ENCODE results near the gene HSPB1.

The HSPB1 gene

DNA sequence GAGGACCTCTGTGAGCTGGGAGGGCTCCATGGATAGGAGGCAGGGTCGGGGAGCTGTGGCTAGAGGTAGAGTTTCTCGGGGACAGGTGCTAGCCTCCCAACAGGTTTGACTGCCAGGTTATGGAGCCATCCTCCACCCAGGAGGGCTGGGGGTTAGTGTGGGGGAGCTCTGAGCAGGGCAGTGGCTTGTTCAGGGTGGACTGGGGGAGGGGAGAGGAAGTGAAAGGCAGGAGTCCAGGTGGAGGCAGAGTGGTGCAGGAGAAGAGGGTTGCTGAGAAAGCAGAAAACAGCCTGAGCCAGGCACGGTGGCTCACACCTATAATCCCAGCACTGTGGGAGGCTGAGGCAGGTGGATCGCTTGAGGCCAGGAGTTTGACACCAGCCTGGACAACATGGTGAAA lies 40.5 kb upstream of the HSPB1 start:
- DNase-seq (ENCODE audit: low read depth in 2 of 2) = no peak
- TF ChIP-seq, protein P1, sequence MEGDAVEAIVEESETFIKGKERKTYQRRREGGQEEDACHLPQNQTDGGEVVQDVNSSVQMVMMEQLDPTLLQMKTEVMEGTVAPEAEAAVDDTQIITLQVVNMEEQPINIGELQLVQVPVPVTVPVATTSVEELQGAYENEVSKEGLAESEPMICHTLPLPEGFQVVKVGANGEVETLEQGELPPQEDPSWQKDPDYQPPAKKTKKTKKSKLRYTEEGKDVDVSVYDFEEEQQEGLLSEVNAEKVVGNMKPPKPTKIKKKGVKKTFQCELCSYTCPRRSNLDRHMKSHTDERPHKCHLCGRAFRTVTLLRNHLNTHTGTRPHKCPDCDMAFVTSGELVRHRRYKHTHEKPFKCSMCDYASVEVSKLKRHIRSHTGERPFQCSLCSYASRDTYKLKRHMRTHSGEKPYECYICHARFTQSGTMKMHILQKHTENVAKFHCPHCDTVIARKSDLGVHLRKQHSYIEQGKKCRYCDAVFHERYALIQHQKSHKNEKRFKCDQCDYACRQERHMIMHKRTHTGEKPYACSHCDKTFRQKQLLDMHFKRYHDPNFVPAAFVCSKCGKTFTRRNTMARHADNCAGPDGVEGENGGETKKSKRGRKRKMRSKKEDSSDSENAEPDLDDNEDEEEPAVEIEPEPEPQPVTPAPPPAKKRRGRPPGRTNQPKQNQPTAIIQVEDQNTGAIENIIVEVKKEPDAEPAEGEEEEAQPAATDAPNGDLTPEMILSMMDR (IDR thresholded peaks at IDR 0.05; ENCODE audit: low read depth, low read length) = no peak
- H3K4me3 ChIP-seq (replicated peaks in 1 of 2; ENCODE audit: low read depth in 2 of 2, low read length in 2 of 2) = no peak overlapping the region

DNA sequence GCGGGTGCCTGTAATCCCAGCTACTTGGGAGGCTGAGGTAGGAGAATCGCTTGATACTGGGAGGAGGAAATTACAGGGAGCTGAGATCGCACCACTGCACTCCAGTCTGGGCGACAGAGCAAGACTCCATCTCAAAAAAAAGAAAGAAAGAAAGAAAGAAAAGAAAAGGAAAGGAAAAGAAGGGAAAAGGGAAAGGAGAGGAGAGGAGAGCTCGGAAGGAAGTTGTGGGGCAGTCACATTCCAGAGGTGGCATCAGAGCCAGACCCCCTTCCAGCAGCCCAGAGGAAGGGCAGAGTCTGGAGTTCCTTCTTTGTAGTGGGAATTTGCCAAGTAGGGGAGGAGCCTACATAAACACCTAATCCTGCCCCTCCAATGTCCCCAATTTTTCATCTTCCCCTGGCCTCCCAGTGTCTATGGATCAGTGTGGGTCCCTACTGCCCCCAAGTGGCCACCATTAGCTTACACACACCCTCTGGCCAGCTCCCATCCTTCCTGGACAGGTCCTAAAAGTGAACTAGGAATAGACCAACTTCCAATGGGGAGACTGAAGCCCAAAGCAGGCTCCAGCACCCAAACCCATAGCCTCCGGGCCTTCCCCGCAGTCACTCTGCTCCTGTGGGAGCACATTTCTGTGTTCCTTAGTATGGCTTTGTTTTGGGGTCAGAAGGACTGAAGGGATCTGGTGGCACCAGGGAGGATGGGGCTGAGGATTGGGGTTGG lies 39.6 kb upstream of the HSPB1 start:
- H3K4me3 ChIP-seq (replicated peaks in 1 of 2; ENCODE audit: low read depth in 2 of 2, low read length in 2 of 2) = no peak overlapping the region
- peak; percentile 72 to 75 for DNase-seq (ENCODE audit: low read depth in 2 of 2)
- TF ChIP-seq, protein P1 (IDR thresholded peaks at IDR 0.05; ENCODE audit: low read depth, low read length) = peak; percentile 91

DNA sequence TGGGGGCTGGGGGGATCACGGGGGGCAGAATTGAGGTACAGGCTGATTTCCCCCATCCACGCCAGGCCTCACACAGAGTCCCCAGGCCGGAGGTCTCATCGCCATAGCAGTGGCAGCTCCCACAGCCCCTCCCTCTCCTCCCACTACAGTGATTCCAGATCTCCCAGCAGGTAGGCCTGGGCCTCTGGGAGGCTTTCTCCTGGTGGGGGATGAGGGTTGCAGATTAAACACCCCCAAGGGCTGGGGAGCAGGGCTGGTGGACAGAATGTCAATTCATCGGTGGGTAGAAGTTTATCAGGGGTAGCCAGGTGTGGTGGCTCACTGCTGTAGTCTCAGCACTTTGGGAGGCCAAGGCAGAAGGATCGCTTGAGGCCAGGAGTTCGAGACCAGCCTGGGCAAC lies 37.2 kb upstream of the HSPB1 start:
- no peak for DNase-seq (ENCODE audit: low read depth in 2 of 2)
- H3K4me3 ChIP-seq (replicated peaks in 1 of 2; ENCODE audit: low read depth in 2 of 2, low read length in 2 of 2) = no peak overlapping the region
- TF ChIP-seq, protein P1 (IDR thresholded peaks at IDR 0.05; ENCODE audit: low read depth, low read length) = no peak

DNA sequence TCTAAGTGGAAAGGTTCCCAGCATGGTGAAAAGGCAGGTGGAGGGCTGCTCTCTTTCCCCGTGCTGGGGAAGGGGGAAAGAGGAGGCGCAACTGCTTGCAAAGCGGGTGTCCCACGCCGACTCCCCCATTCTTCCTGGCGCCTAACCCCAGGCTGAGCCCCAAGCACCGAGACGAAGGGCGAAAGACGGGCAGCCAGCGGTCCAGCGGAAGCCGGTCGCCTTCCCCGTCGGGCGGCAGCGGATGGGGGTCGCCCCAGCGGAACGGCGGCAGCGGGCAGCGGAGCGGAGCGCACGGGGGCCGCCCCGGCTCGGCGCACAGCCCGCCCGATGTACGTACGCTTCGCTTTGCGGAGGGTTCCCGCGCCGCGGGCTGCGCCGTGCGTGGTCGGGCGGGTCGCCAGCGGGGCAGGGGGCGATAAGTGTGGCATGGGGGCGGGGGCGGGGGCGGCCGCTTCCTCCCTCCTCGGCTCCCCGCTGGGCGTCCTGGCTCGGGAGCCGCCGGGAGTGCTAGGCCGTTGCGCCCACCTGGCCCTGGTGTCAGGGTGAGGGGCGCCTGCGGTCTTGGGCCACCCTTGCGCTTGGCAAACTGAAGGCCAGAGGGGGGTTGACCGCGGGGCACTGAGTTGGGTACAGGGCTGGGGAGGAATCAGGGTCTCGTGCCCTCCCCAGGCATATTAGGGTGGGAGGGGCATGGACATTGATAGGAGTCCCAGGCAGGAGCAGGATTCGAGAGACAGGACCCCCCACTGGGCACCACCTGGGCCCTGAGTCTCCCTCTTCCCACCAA lies 35.2 kb upstream of the HSPB1 start:
- no peak for DNase-seq (ENCODE audit: low read depth in 2 of 2)
- TF ChIP-seq, protein P1 (IDR thresholded peaks at IDR 0.05; ENCODE audit: low read depth, low read length) = no peak
- peak overlapping the region in 1 of 2 donors; percentile 19 for H3K4me3 ChIP-seq (replicated peaks in 1 of 2; ENCODE audit: low read depth in 2 of 2, low read length in 2 of 2)

DNA sequence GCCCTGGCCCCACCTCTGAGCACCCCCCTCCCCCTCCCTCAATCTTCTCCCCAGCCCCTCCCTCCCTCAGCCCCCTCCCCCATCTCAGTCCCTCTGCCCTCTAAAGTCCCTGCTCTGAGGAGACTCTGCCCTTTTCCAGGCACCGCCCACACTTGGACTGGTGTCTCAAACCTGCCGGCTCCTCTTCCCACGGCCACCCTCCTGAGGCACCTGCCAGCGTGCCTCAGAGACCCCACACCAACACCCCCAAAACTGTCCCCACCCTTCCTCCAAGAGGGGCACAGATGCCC lies 34.6 kb upstream of the HSPB1 start:
- no peak overlapping the region for H3K4me3 ChIP-seq (replicated peaks in 1 of 2; ENCODE audit: low read depth in 2 of 2, low read length in 2 of 2)
- DNase-seq (ENCODE audit: low read depth in 2 of 2) = no peak
- TF ChIP-seq, protein P1 (IDR thresholded peaks at IDR 0.05; ENCODE audit: low read depth, low read length) = no peak

DNA sequence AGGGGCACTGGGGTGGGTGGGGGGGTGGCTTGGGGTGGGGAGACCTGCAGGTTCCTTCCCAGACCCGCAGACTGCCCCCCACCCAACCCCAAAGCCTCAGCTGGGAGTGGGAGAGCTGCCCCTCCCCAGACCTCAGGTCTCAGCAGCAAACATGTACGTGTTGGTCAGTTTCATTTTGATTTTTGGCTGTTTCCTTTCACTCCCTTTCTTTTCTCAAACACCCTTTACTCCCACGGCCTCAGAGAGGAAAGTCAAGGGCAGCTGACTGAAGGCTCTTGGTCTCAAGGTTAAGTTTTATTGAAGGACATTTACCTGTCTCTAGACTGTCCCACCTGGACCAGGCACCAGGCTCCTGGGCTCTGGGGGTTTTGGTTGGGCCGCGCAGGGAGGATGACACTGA lies 34.1 kb upstream of the HSPB1 start:
- no peak overlapping the region for H3K4me3 ChIP-seq (replicated peaks in 1 of 2; ENCODE audit: low read depth in 2 of 2, low read length in 2 of 2)
- no peak for DNase-seq (ENCODE audit: low read depth in 2 of 2)
- TF ChIP-seq, protein P1 (IDR thresholded peaks at IDR 0.05; ENCODE audit: low read depth, low read length) = no peak
